C4-2B (cell line): Measurements from ENCODE around the gene KCNN2.

ENCODE experiments used
- H3K27ac ChIP-seq: fragments of 450-650 bp; 2 replicates; pipeline ENCODE4 v1.5.1; 2017
- ZFX ChIP-seq: fragments of 450-650 bp; IDR thresholded peaks from 2 replicates; pipeline ENCODE4 v1.6.1; 2017
- TF ChIP-seq, protein P1 (sequence below): fragments of 450-650 bp; conservative IDR thresholded peaks from 2 replicates; pipeline ENCODE4 v1.5.1; 2017; ENCODE audit warnings: mild to moderate bottlenecking

The KCNN2 gene

DNA sequence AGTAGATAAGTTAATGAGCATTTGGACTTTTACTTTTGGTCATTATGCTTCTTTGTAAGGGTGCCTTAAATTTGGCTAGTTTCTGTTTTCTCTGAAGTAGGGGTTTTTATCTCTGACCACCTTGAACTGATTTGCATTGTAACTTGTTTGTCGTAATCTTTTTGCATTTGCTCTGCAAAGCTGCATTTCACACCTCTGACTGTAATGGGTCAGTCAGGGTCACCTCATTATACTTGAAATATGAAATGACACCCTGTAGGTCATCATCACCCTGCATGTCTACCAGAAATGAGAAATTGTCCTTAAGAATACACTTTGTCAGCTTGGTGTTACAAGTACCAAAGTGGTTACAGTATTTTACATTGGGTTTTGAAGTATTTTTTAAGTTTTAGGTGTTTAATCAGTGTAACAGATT lies 74.0 kb downstream of the KCNN2 start:
- H3K27ac ChIP-seq = no peak overlapping the region
- TF ChIP-seq, protein P1, sequence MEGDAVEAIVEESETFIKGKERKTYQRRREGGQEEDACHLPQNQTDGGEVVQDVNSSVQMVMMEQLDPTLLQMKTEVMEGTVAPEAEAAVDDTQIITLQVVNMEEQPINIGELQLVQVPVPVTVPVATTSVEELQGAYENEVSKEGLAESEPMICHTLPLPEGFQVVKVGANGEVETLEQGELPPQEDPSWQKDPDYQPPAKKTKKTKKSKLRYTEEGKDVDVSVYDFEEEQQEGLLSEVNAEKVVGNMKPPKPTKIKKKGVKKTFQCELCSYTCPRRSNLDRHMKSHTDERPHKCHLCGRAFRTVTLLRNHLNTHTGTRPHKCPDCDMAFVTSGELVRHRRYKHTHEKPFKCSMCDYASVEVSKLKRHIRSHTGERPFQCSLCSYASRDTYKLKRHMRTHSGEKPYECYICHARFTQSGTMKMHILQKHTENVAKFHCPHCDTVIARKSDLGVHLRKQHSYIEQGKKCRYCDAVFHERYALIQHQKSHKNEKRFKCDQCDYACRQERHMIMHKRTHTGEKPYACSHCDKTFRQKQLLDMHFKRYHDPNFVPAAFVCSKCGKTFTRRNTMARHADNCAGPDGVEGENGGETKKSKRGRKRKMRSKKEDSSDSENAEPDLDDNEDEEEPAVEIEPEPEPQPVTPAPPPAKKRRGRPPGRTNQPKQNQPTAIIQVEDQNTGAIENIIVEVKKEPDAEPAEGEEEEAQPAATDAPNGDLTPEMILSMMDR = no peak
- TF ChIP-seq ZFX = no peak

DNA sequence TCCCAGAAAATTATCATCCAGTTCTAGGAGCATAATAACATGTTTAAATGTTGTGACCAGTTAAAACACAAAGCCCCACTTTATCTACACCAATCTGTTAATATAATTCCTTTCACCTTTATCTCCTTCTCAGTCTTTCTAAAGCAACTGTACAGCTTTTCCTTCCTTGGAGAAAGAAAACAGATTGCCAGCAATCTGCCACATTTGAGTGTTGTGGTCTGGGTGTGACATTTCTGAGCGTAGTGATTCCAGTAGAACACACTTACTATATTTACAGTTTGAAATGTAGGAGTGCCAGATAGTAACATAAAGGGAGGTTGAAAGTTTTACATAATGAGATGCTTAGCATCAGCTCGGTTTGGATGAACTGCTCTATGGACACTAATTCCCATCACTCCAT lies 76.1 kb downstream of the KCNN2 start:
- H3K27ac ChIP-seq = no peak overlapping the region
- TF ChIP-seq, protein P1 = no peak
- no peak for TF ChIP-seq ZFX

DNA sequence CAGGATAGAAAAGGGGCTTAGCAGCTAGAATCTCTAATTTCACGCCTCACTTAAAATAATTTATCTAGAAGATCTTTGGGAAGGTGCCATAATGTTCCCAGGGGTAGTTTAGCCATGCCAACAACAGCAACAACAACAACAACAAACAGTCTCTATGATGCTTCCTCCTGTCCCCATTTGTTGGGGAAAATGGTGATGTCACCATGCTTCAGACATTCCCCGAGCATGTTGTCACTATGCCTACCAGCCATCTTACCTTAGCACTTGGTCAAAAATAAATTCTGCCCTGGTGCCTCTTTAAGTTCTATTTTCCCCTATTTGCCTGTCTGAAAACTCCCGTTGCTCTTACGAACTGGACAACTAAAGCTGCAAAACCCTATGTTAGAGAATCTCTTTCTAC lies 76.6 kb downstream of the KCNN2 start:
- H3K27ac ChIP-seq = no peak overlapping the region
- TF ChIP-seq, protein P1 = no peak
- TF ChIP-seq ZFX = no peak

DNA sequence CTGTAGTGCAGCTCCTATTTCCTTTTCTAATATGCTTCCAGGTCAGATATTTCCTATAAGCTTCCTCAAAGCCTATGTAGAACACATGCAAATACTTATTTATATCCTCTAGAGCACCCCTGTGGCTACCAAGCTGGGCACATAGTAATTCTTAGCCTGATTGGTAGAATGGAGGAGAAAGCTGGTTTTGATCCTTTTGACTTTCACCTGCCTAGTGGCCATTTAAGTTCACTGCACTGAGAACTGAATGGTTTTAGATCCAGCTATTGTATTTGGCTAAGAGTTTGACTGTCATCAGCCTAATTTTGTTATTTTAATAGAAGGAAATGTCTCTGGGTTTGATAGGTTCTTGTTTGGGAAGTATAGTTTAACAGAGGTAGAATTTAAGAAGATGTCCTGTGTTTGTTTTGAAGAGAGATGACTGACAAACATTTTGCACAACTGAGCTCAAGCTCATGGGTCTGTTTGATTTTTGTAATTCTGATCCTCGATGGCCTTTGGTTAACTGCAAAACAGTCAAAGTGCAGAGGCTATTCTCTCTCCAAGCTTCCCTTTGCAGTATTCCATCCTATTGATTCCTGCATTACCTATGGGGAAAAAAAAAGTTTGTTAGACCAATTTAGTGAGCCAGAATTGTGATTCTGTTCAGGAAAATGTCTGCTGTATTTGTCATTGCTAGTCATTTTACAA lies 85.4 kb downstream of the KCNN2 start:
- TF ChIP-seq ZFX = no peak
- TF ChIP-seq, protein P1 = peak; percentile 45
- H3K27ac ChIP-seq = no peak overlapping the region

DNA sequence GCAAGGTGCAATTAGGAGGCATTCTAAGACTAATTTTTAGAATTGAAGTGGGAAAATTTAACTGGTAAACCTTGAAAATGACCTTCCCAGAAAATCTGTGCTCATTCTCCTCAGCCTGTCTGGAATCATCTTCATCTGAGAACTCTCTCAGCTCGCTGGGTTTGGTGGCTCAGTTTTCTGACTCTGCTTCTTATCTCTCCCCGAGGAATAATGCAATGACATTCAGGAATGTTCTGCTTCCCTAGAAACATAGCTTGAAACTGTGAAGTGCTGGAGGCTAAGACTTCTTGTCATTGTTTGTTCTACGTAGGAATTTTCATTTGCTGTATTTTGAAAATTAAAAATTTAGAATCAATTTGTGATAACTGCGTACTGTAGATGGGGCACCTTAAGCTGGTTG lies 86.6 kb downstream of the KCNN2 start:
- TF ChIP-seq ZFX = no peak
- TF ChIP-seq, protein P1 = no peak
- H3K27ac ChIP-seq = no peak overlapping the region

DNA sequence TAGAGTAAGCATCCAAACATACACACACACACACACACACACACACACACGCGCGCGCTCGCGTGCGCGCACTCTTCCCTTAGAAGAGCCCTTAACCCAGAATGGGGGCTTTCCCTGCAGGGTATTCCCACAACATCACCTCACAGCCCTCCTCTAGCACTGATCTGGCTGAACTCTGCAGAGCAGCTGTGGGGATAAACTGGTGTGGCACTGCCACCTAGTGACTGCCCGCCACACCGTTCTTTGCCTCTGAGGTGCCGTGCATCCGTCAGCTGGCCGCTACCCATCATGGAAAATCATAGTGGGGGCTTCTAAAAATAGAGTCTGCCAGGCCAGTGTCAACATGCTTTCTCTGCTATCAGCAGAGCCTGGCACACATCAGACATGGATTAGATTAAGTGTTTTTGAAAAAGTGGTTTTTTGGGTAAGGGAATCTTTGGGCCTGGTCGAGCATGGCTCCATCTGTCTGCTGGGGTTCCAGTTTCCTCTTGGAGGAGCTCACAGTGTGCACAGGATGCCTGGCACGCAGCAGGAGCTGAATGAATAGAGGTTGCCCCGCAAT lies 88.1 kb downstream of the KCNN2 start:
- H3K27ac ChIP-seq = no peak overlapping the region
- no peak for TF ChIP-seq ZFX
- TF ChIP-seq, protein P1 = peak; percentile 95

DNA sequence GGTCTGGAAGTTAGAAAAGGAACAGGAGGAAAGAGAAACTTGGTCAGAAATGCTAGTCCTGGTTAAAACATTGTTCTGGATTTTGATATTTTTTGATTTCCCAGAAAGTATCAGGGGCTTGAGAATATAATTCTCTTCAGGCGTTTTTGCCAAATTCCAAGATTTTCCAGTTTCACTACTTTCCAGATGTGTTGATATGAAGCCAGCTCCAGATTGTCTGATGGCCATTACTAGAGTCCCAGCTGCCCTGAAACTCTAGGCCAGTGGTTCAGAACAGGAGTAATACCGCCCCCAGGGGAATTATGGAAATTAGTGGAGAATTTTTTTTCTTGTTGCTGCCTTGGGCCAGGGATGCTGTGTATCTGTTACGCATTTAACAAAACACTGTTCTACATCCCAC lies 88.6 kb downstream of the KCNN2 start:
- no peak for TF ChIP-seq ZFX
- TF ChIP-seq, protein P1 = no peak

More for the DNA sequence above, 88.6 kb downstream of the KCNN2 start:
- H3K27ac ChIP-seq = no peak overlapping the region
